Measurements from ENCODE around the gene ADGRB3.

DNA sequence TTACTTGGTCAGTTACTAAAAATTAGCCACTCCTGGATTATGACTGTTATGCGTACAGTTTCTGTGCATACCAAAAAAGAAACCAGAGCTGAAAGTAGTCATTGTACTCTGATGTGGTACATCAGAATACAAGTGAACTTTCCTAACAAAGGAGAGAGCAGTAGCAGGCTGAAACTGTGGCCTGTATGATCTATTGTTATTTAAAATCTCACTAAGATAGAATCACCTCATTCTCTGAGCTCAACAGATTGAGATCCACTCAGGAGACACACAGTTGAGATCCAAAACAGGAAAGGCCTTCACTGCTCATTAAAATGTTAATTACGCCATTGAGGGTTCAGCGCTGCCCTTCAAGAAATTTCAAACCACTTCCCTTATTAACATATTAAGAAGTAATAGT is 585.3 kb downstream of the ADGRB3 start:
- TF ChIP-seq, protein P1, sequence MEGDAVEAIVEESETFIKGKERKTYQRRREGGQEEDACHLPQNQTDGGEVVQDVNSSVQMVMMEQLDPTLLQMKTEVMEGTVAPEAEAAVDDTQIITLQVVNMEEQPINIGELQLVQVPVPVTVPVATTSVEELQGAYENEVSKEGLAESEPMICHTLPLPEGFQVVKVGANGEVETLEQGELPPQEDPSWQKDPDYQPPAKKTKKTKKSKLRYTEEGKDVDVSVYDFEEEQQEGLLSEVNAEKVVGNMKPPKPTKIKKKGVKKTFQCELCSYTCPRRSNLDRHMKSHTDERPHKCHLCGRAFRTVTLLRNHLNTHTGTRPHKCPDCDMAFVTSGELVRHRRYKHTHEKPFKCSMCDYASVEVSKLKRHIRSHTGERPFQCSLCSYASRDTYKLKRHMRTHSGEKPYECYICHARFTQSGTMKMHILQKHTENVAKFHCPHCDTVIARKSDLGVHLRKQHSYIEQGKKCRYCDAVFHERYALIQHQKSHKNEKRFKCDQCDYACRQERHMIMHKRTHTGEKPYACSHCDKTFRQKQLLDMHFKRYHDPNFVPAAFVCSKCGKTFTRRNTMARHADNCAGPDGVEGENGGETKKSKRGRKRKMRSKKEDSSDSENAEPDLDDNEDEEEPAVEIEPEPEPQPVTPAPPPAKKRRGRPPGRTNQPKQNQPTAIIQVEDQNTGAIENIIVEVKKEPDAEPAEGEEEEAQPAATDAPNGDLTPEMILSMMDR (conservative IDR thresholded peaks at IDR 0.05; ENCODE audit: low read depth, low read length): no peak
- no peak for TF ChIP-seq EZH2 (IDR thresholded peaks at IDR 0.05; ENCODE audit: low read length, unreplicated experiment)
